ENCODE measurements around the gene RAB36. TPM values are rescaled to one million over a fixed set of nuclear protein-coding genes. Genes with fewer than 3 reads are reported as not detected.

The RAB36 gene
- total RNA-seq, 2 experiments from 2014 or later, result not detected

- Mint-ChIP-seq H3K27me3 (ENCODE audit: low read depth) (no peaks in the 10 kb centered on the region), H3K27ac (peak overlapping the region; percentile 65), H3K9me3 (no peaks in the 10 kb centered on the region), H3K36me3 (ENCODE audit: low read depth) (no peaks in the 10 kb centered on the region), H3K4me3 (no peak overlapping the region), H3K4me1 (ENCODE audit: low read depth) (peaks cover 46% of the 10 kb centered on the region)
- no peak for DNase-seq
- intact Hi-C loops (cut with micrococcal nuclease), result no loop called here
- CTCF ChIA-PET, result interaction anchor here (0.7 to 17.0 kb wide), 6 partner anchors 10 to 199 kb away, joined by 3 to 232 read pairs (median 3); no protein-coding TSS in a partner anchor
These were observed 7.8 kb upstream of the RAB36 start for GRCh38 chr22:23137468-23137867.

- Mint-ChIP-seq H3K4me1 (ENCODE audit: low read depth) (peaks cover 51% of the 10 kb centered on the region), H3K36me3 (ENCODE audit: low read depth) (no peaks in the 10 kb centered on the region), H3K9me3 (no peaks in the 10 kb centered on the region), H3K4me3 (no peak overlapping the region), H3K27ac (peak overlapping the region; percentile 65), H3K27me3 (ENCODE audit: low read depth) (no peaks in the 10 kb centered on the region)
- intact Hi-C loops (cut with micrococcal nuclease), result no loop called here
- CTCF ChIA-PET, result interaction anchor here (1.0 to 17.0 kb wide), 4 partner anchors 10 to 180 kb away, joined by 3 to 232 read pairs (median 3); no protein-coding TSS in a partner anchor
- DNase-seq, result peak; percentile 58
These were observed 7.2 kb upstream of the RAB36 start for GRCh38 chr22:23137905-23138561.

GRCh38 chr22:23138584-23139435, 6.5 kb upstream of the RAB36 start:
- no peak overlapping the region for H3K4me3 Mint-ChIP-seq
- H3K36me3 Mint-ChIP-seq (ENCODE audit: low read depth), result no peaks in the 10 kb centered on the region
- no peak for DNase-seq
- H3K27ac Mint-ChIP-seq, result no peak overlapping the region
- H3K4me1 Mint-ChIP-seq (ENCODE audit: low read depth), result peaks cover 55% of the 10 kb centered on the region
- CTCF ChIA-PET, result interaction anchor here (1.3 to 17.0 kb wide), 2 partner anchors 11 to 181 kb away, joined by 3 to 232 read pairs; no protein-coding TSS in a partner anchor
- no peaks in the 10 kb centered on the region for H3K27me3 Mint-ChIP-seq (ENCODE audit: low read depth)
- intact Hi-C loops (cut with micrococcal nuclease), result no loop called here
- H3K9me3 Mint-ChIP-seq, result no peaks in the 10 kb centered on the region

- CTCF ChIA-PET, result interaction anchor here (0.6 to 17.0 kb wide), 2 partner anchors 55 to 182 kb away, joined by 3 to 232 read pairs; no protein-coding TSS in a partner anchor
- Mint-ChIP-seq H3K27ac (no peak overlapping the region), H3K27me3 (ENCODE audit: low read depth) (no peaks in the 10 kb centered on the region), H3K4me3 (no peak overlapping the region), H3K36me3 (ENCODE audit: low read depth) (no peaks in the 10 kb centered on the region), H3K4me1 (ENCODE audit: low read depth) (peaks cover 67% of the 10 kb centered on the region), H3K9me3 (no peaks in the 10 kb centered on the region)
- intact Hi-C loops (cut with micrococcal nuclease), result loop anchor here (5.0 kb wide), 2 partner anchors 318 to 567 kb away; no protein-coding TSS in a partner anchor
- DNase-seq, result no peak
These were observed 4.9 kb upstream of the RAB36 start for GRCh38 chr22:23140385-23140784.

GRCh38 chr22:23142546-23143105, 2.7 kb upstream of the RAB36 start:
- H3K4me3 Mint-ChIP-seq, result peak overlapping the region; percentile 51
- peaks cover 61% of the 10 kb centered on the region for H3K4me1 Mint-ChIP-seq (ENCODE audit: low read depth)
- H3K36me3 Mint-ChIP-seq (ENCODE audit: low read depth), result no peaks in the 10 kb centered on the region
- CTCF ChIA-PET, result interaction anchor here (0.9 to 17.0 kb wide), 3 partner anchors 34 to 185 kb away, joined by 3 to 232 read pairs (median 4); no protein-coding TSS in a partner anchor
- intact Hi-C loops (cut with micrococcal nuclease), result loop anchor here (1.0 to 5.0 kb wide), 6 partner anchors 24 to 565 kb away; no protein-coding TSS in a partner anchor
- peak overlapping the region; percentile 84 for H3K27ac Mint-ChIP-seq
- DNase-seq, result no peak
- H3K27me3 Mint-ChIP-seq (ENCODE audit: low read depth), result no peaks in the 10 kb centered on the region
- no peaks in the 10 kb centered on the region for H3K9me3 Mint-ChIP-seq

- intact Hi-C loops (cut with micrococcal nuclease), result loop anchor here (2.0 to 5.0 kb wide), 4 partner anchors 24 to 564 kb away; no protein-coding TSS in a partner anchor
- Mint-ChIP-seq H3K27me3 (ENCODE audit: low read depth) (no peaks in the 10 kb centered on the region), H3K4me3 (no peak overlapping the region), H3K4me1 (ENCODE audit: low read depth) (peaks cover 56% of the 10 kb centered on the region), H3K9me3 (no peaks in the 10 kb centered on the region), H3K27ac (no peak overlapping the region), H3K36me3 (ENCODE audit: low read depth) (no peaks in the 10 kb centered on the region)
- CTCF ChIA-PET, result no interaction called here
- DNase-seq, result no peak
These were observed 2.2 kb upstream of the RAB36 start for GRCh38 chr22:23143119-23143518.

GRCh38 chr22:23144432-23144831, 845 bp upstream of the RAB36 start:
- CTCF ChIA-PET, result interaction anchor here (0.7 to 1.7 kb wide), 4 partner anchors 29 to 242 kb away, joined by 3 to 7 read pairs (median 4); no protein-coding TSS in a partner anchor

GRCh38 chr22:23145878-23146470, 697 bp downstream of the RAB36 start:
- no peak overlapping the region for H3K4me3 Mint-ChIP-seq
- H3K4me1 Mint-ChIP-seq (ENCODE audit: low read depth), result peaks cover 37% of the 10 kb centered on the region
- no peak for DNase-seq
- intact Hi-C loops (cut with micrococcal nuclease), result no loop called here
- H3K36me3 Mint-ChIP-seq (ENCODE audit: low read depth), result no peaks in the 10 kb centered on the region
- H3K27me3 Mint-ChIP-seq (ENCODE audit: low read depth), result no peaks in the 10 kb centered on the region
- CTCF ChIA-PET, result interaction anchor here (0.5 to 1.4 kb wide), 3 partner anchors 8 to 240 kb away, joined by 3 to 6 read pairs (median 4); no protein-coding TSS in a partner anchor
- H3K27ac Mint-ChIP-seq, result no peak overlapping the region
- H3K9me3 Mint-ChIP-seq, result no peaks in the 10 kb centered on the region

More at GRCh38 chr22:23144432-23144831, 845 bp upstream of the RAB36 start:
- no peak overlapping the region for H3K4me3 Mint-ChIP-seq
- no peaks in the 10 kb centered on the region for H3K36me3 Mint-ChIP-seq (ENCODE audit: low read depth)
- intact Hi-C loops (cut with micrococcal nuclease), result loop anchor here (5.0 kb wide), 2 partner anchors 322 to 563 kb away; no protein-coding TSS in a partner anchor
- H3K4me1 Mint-ChIP-seq (ENCODE audit: low read depth), result peaks cover 46% of the 10 kb centered on the region
- H3K27ac Mint-ChIP-seq, result no peak overlapping the region
- no peak for DNase-seq
- H3K27me3 Mint-ChIP-seq (ENCODE audit: low read depth), result no peaks in the 10 kb centered on the region
- H3K9me3 Mint-ChIP-seq, result no peaks in the 10 kb centered on the region

- Mint-ChIP-seq H3K36me3 (ENCODE audit: low read depth) (no peaks in the 10 kb centered on the region), H3K27me3 (ENCODE audit: low read depth) (no peaks in the 10 kb centered on the region), H3K4me3 (no peak overlapping the region), H3K9me3 (no peaks in the 10 kb centered on the region), H3K4me1 (ENCODE audit: low read depth) (peaks cover 32% of the 10 kb centered on the region), H3K27ac (no peak overlapping the region)
- CTCF ChIA-PET, result interaction anchor here (0.5 to 1.4 kb wide), 5 partner anchors 8 to 942 kb away, joined by 3 to 6 read pairs (median 3); no protein-coding TSS in a partner anchor
- intact Hi-C loops (cut with micrococcal nuclease), result no loop called here
- DNase-seq, result no peak
These were observed 1.4 kb downstream of the RAB36 start for GRCh38 chr22:23146478-23147205.

- Mint-ChIP-seq H3K4me1 (ENCODE audit: low read depth) (peaks cover 21% of the 10 kb centered on the region), H3K4me3 (no peak overlapping the region), H3K9me3 (no peaks in the 10 kb centered on the region), H3K27me3 (ENCODE audit: low read depth) (no peaks in the 10 kb centered on the region), H3K27ac (no peak overlapping the region), H3K36me3 (ENCODE audit: low read depth) (no peaks in the 10 kb centered on the region)
- CTCF ChIA-PET, result interaction anchor here (0.8 to 1.4 kb wide), 5 partner anchors 8 to 238 kb away, joined by 3 to 6 read pairs (median 3); no protein-coding TSS in a partner anchor
- intact Hi-C loops (cut with micrococcal nuclease), result no loop called here
- DNase-seq, result no peak
These were observed 2.5 kb downstream of the RAB36 start for GRCh38 chr22:23147617-23148387.
